GM12801 (cell line): Measurements from ENCODE around the gene LAMA5.

Experiments
- CTCF ChIP-seq: IDR thresholded peaks from one replicate; pipeline ENCODE4 v1.5.1; 2011; ENCODE audit warnings: control low read depth; ENCODE audit not compliant: insufficient read length; ENCODE audit errors: extremely low read depth

The LAMA5 gene

GRCh38 chr20:62267543-62267942, 99.6 kb downstream of the LAMA5 start:
- TF ChIP-seq CTCF: no peak

GRCh38 chr20:62266851-62267250, 100.3 kb downstream of the LAMA5 start:
- no peak for TF ChIP-seq CTCF

GRCh38 chr20:62266340-62266739, 100.8 kb downstream of the LAMA5 start:
- no peak for TF ChIP-seq CTCF

GRCh38 chr20:62265365-62265764, 101.7 kb downstream of the LAMA5 start:
- TF ChIP-seq CTCF: no peak

- TF ChIP-seq CTCF: no peak
Observed at GRCh38 chr20:62263396-62263795, 103.7 kb downstream of the LAMA5 start.

- no peak for TF ChIP-seq CTCF
Observed at GRCh38 chr20:62262064-62262463, 105.0 kb downstream of the LAMA5 start.

- no peak for TF ChIP-seq CTCF
Observed at GRCh38 chr20:62259294-62259565, 107.9 kb downstream of the LAMA5 start.
